ENCODE data around the gene ARID3C. TPM values are rescaled to one million over a fixed set of nuclear protein-coding genes. Genes with fewer than 3 reads are reported as not detected.

The ARID3C gene
- total RNA-seq, 4 donors from 2014 or later = 0.34 to 2.0 (median 0.50) TPM

DNA sequence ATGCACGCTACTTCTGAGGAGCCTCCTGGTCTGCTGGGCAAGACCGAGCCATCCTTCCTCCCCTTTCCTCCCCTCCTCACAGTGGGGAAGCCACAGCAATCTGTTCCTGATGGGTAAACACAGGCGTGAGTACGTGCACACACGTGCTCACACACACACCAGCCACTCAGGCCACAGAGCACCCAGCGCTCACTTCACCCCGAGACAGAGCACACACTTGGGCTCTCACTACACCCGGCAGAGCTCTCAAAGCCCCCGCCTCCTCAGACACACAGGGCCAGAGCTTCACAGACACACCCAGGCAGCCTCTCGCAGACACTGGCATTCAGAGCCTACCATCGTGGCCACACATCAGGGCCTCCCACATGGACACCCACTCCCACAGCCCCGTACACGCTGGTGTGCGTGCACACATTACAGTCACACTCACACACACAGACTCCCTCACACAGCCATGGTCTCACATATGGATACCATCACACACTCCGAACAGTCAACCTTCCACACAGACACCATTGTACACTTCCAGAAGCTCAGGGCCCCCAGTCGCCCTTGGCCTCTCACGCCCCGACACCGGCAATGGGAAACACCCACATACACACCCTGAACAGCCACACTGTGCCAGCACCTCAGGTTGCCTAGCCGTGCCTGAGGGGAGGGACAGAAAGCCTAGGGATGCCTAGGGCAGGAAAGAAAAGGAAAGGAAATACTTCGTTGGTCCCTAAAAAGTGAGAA is 52.8 kb downstream of the ARID3C start:
- WGBS = 70% methylated on average over 19 of the region's 21 CpGs
- TF ChIP-seq, protein P1, sequence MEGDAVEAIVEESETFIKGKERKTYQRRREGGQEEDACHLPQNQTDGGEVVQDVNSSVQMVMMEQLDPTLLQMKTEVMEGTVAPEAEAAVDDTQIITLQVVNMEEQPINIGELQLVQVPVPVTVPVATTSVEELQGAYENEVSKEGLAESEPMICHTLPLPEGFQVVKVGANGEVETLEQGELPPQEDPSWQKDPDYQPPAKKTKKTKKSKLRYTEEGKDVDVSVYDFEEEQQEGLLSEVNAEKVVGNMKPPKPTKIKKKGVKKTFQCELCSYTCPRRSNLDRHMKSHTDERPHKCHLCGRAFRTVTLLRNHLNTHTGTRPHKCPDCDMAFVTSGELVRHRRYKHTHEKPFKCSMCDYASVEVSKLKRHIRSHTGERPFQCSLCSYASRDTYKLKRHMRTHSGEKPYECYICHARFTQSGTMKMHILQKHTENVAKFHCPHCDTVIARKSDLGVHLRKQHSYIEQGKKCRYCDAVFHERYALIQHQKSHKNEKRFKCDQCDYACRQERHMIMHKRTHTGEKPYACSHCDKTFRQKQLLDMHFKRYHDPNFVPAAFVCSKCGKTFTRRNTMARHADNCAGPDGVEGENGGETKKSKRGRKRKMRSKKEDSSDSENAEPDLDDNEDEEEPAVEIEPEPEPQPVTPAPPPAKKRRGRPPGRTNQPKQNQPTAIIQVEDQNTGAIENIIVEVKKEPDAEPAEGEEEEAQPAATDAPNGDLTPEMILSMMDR (IDR thresholded peaks at IDR 0.05) = no peak
- TF ChIP-seq EP300 (IDR thresholded peaks at IDR 0.05) = no peak
- no peak for TF ChIP-seq POLR2A (IDR thresholded peaks at IDR 0.05)
- no peak for TF ChIP-seq POLR2AphosphoS5 (IDR thresholded peaks at IDR 0.05)
- Histone ChIP-seq H3K27me3 (peaks cover 50% of the 10 kb centered on the region), H3K4me1 (peaks cover 19% of the 10 kb centered on the region), H3K4me3 (no peak overlapping the region), H3K36me3 (no peaks in the 10 kb centered on the region), H3K27ac (no peak overlapping the region), H3K9me3 (no peaks in the 10 kb centered on the region)
- DNase-seq (ENCODE audit: low spot score in 2 of 2) = no peak

DNA sequence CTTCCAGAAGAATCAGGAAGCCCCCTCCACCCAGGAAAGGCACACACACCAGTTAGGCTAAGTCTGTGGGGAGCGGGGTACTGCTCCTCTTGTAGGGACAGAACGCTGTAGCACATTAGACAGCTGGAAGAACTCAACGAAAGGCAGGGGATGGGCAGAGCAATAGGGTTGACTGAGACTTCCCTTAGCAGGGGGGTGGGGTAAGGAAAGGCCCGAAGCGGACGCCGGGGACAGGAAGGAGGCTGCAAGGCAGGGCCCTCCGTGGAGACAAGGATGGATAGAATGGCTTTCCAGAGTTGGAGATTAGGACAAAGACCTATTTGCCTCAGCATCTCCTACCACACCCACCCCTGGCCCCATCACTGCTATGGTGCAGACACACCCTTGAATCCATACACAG is 53.6 kb downstream of the ARID3C start:
- Histone ChIP-seq H3K9me3 (no peaks in the 10 kb centered on the region), H3K36me3 (no peaks in the 10 kb centered on the region), H3K4me1 (peaks cover 19% of the 10 kb centered on the region), H3K27me3 (peaks cover 46% of the 10 kb centered on the region), H3K4me3 (no peak overlapping the region), H3K27ac (no peak overlapping the region)
- TF ChIP-seq, protein P1 (IDR thresholded peaks at IDR 0.05) = no peak
- TF ChIP-seq EP300 (IDR thresholded peaks at IDR 0.05) = no peak
- no peak for TF ChIP-seq POLR2A (IDR thresholded peaks at IDR 0.05)
- 71% methylated on average over 8 of the region's 8 CpGs for WGBS
- no peak for DNase-seq (ENCODE audit: low spot score in 2 of 2)

DNA sequence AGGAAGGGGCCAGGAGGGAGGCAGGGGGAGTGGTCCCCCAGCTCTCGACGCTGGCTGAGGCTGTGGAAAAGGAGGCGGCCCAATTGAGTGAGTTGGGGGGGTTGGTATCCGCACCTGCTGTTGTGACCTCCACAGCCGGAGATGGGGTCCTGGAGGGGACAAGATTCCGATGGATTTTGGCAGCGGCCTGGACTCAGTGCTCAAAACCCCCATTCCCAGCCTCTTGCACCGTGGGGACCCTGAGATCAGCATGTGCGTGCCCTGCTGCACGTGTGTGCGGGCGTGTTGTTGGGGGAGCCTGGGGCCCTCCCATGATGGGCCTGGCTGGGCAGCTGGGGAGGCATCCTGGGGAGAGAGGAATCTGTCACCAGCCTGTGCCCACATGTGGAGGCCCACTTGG is 54.3 kb downstream of the ARID3C start:
- H3K27me3 ChIP-seq = peaks cover 40% of the 10 kb centered on the region
- H3K36me3 ChIP-seq = no peaks in the 10 kb centered on the region
- TF ChIP-seq EP300 (IDR thresholded peaks at IDR 0.05) (no peak), POLR2AphosphoS5 (IDR thresholded peaks at IDR 0.05) (no peak), POLR2A (IDR thresholded peaks at IDR 0.05) (no peak)
- TF ChIP-seq, protein P1 (IDR thresholded peaks at IDR 0.05) = no peak
- no peaks in the 10 kb centered on the region for H3K9me3 ChIP-seq
- H3K4me3 ChIP-seq = no peak overlapping the region
- DNase-seq (ENCODE audit: low spot score in 2 of 2) = no peak
- no peak overlapping the region for H3K27ac ChIP-seq
- peaks cover 19% of the 10 kb centered on the region for H3K4me1 ChIP-seq
- WGBS = 97% methylated on average over 9 of the region's 12 CpGs

DNA sequence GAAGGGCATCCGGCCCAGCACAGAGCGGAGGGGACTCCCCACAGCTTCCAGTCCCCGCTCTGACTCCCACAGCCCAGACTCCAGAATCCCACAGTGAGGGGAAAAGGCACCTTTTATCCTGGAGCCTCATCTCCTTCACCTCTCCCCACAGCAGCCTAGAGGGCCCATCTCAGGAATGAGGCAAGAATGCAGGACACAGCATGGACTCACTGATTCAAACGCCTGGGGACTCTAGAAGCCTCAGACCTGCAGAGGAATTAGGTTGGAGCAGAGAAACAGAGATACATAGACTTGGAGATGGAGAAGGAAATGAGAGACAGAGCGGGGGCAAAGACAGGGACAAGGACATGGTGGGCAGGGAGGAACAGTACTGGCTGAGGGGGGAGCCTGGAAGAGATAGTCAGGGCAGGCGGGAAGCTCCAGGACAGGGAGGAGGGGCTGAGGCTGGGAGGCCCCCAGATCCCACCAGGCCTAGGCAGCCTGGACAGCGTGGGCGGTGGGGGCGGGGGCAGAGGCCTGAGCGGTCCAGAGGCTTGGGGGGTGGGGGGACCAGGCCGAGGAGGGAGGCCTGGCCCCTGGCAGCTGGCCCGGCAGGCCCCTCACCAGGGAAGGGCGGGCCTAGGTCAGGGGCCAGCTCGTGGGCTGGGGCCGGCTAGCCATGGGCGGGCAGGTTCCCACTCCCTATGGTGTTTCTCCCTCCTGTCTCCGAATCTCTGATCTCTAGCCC is 55.1 kb downstream of the ARID3C start:
- H3K27me3 ChIP-seq = peaks cover 33% of the 10 kb centered on the region
- H3K27ac ChIP-seq = no peak overlapping the region
- DNase-seq (ENCODE audit: low spot score in 2 of 2) = no peak
- TF ChIP-seq, protein P1 (IDR thresholded peaks at IDR 0.05) = no peak
- no peak for TF ChIP-seq EP300 (IDR thresholded peaks at IDR 0.05)
- TF ChIP-seq POLR2AphosphoS5 (IDR thresholded peaks at IDR 0.05) = no peak
- H3K9me3 ChIP-seq = no peaks in the 10 kb centered on the region
- 87% methylated on average over 16 of the region's 17 CpGs for WGBS
- no peaks in the 10 kb centered on the region for H3K36me3 ChIP-seq
- H3K4me3 ChIP-seq = no peak overlapping the region
- peaks cover 14% of the 10 kb centered on the region for H3K4me1 ChIP-seq

DNA sequence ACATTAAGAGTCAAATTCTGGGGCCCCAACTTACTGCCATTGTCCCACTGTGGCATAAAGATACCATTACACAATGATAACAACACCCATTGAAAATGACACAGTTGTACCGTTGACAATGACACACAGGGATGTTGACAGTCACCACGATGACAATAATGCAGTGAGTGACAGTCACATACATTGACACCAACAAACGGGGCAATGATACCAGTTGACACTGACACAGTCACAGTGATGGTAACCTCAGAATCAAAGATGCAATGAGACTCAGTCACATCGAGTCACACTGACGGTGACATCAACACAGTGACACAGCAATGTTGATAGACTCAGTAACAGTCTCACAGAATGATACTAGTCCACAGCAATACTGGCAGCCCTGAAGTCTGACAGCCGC is 56.2 kb downstream of the ARID3C start:
- Histone ChIP-seq H3K27me3 (peaks cover 21% of the 10 kb centered on the region), H3K4me3 (no peak overlapping the region), H3K36me3 (no peaks in the 10 kb centered on the region), H3K4me1 (peaks cover 3% of the 10 kb centered on the region), H3K9me3 (no peaks in the 10 kb centered on the region), H3K27ac (no peak overlapping the region)
- TF ChIP-seq EP300 (IDR thresholded peaks at IDR 0.05) (no peak), POLR2A (IDR thresholded peaks at IDR 0.05) (no peak), POLR2AphosphoS5 (IDR thresholded peaks at IDR 0.05) (no peak)
- TF ChIP-seq, protein P1 (IDR thresholded peaks at IDR 0.05) = no peak
- 90% methylated on average over 6 of the region's 6 CpGs for WGBS
- no peak for DNase-seq (ENCODE audit: low spot score in 2 of 2)
